ENCODE results near the gene DDTL.
"Not testable (repeated sequence)": the region's sequence is repeated elsewhere in the genome, so short reads cannot be mapped to it uniquely, and the experiment has no call there.

GRCh38 chr22:23989583-23990244, 23.0 kb downstream of the DDTL start:
- TF ChIP-seq CTCF, EZH2, EZH2phosphoT487 (IDR thresholded peaks at IDR 0.05): not testable (repeated sequence)

All from neural progenitor cell (in vitro differentiated cells).